Stimulated activated naive CD8-positive, alpha-beta T cell treated with anti-CD3 and anti-CD28 coated beads, Interleukin-15, Interleukin-2, amounts not matched to agents 100 U/mL and 50 U/mL, for 24 hours (primary cell): Measurements from ENCODE around the gene RNPEP.
"Not testable (repeated sequence)": the region's sequence is repeated elsewhere in the genome, so short reads cannot be mapped to it uniquely, and the experiment has no call there.

Source experiments
- ATAC-seq: fragments of 150-1000 bp; cut with Tn5 transposase; one replicate; pipeline ENCODE4 v1.10.0; 2021
- DNase-seq: peaks from one replicate; pipeline ENCODE4 v3.0.0; 2021

RNPEP gene

GRCh38 chr1:202010180-202011015 lies 27.9 kb downstream of the RNPEP start, which contains the start of gene ELF3:
Gene ELF3, plus strand, starts transcription at chr1:202010587. Its CDS starts 550 bp downstream, at chr1:202011137.
- DNase-seq (no peak), ATAC-seq (peak; percentile 23)

- DNase-seq (no peak), ATAC-seq (no peak)
Measured at GRCh38 chr1:202011994-202012393, 29.5 kb downstream of the RNPEP start.

DNA sequence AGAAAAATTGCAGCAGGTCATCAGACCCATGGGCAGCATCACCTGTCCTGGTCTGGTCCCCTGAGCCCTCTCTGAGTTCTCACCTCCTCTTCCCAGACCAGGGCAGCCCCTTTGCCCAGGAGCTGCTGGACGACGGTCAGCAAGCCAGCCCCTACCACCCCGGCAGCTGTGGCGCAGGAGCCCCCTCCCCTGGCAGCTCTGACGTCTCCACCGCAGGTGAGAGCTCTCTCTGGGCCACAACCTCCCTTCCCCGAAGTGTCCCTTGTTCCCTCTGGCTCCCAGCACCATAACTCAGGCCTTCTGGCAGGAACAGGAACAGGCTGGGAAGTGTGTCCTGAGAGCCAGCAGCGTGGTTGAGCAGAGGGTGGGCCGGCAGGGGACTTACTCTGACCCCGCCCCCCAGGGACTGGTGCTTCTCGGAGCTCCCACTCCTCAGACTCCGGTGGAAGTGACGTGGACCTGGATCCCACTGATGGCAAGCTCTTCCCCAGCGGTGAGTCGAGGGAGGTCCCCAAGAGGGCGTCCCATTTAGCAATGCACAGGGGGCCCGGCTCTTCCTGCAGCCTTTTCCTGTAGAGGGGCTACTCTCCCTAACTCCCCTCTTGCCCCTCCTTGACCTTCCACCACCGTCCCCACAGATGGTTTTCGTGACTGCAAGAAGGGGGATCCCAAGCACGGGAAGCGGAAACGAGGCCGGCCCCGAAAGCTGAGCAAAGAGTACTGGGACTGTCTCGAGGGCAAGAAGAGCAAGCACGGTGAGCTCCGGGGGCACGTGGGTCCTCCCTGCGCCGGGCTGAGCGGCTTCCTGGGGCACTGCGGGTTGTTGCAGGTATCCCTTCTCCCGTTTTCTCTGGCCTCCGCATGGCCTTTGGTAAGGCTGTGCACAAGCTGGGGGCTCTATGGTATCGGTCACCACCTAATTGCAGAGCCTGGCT lies 30.4 kb downstream of the RNPEP start:
- ATAC-seq (no peak), DNase-seq (no peak)

- no peak for ATAC-seq
- DNase-seq: no peak
Measured at GRCh38 chr1:202013603-202014002, 31.2 kb downstream of the RNPEP start.

DNA sequence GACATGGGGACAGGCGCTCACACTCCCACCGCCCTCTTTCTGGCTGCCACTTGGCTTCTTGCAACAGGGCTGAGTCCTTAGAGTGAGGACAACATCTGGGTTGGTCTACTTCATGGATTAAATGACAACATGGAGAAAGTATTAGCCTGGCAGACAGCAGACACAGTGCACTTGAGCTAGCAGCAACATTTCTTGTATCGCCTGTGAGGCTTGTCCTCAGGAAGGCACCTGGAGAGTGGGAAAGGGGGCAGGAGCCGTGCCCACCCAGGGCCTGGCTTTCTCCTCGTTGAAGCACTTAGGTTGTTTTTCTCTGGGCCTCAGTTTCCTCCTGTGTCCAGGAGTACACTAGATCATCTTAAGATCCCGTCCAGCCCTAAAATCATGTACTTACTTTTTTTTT lies 31.6 kb downstream of the RNPEP start:
- DNase-seq: no peak

GRCh38 chr1:202014915-202015661 lies 32.6 kb downstream of the RNPEP start:
- ATAC-seq (no peak), DNase-seq (no peak)

More for the DNA sequence above, 31.6 kb downstream of the RNPEP start:
- no peak for ATAC-seq

DNA sequence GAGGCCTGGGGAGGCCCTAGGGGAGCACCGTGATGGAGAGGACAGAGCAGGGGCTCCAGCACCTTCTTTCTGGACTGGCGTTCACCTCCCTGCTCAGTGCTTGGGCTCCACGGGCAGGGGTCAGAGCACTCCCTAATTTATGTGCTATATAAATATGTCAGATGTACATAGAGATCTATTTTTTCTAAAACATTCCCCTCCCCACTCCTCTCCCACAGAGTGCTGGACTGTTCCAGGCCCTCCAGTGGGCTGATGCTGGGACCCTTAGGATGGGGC lies 33.2 kb downstream of the RNPEP start:
- DNase-seq (no peak), ATAC-seq (no peak)

DNA sequence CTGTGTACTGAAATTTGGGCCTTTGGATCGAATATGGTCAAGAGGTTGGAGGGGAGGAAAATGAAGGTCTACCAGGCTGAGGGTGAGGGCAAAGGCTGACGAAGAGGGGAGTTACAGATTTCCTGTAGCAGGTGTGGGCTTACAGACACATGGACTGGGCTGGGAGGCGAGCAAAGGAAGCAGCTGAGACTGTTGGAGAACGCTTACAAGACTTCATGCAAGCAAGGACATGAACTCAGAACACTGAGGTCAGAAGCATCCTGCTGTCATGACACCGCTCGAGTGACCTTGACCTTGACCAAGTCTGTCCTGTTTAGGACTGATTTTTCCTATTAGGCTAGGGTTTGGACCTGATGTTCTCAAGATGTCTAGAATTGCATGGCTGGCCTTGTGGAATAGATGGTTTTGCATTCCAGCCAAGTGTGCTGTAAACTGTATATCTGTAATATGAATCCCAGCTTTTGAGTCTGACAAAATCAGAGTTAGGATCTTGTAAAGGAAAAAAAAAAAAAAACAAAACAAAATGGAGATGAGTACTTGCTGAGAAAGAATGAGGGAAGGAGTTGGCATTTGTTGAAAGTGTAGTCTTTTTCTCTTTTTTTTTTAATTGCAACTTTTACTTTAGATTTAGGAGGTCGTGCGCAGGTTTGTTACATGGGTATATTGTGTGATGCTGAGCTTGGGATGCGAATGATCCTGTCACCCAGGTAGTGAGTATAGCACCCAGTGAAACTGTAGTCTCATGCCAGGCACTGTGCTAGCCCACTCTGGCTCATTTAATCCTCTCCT lies 33.8 kb downstream of the RNPEP start:
- ATAC-seq: no peak
- DNase-seq: no peak

GRCh38 chr1:202016811-202017748 lies 34.6 kb downstream of the RNPEP start:
- no peak for DNase-seq
- ATAC-seq: no peak

DNA sequence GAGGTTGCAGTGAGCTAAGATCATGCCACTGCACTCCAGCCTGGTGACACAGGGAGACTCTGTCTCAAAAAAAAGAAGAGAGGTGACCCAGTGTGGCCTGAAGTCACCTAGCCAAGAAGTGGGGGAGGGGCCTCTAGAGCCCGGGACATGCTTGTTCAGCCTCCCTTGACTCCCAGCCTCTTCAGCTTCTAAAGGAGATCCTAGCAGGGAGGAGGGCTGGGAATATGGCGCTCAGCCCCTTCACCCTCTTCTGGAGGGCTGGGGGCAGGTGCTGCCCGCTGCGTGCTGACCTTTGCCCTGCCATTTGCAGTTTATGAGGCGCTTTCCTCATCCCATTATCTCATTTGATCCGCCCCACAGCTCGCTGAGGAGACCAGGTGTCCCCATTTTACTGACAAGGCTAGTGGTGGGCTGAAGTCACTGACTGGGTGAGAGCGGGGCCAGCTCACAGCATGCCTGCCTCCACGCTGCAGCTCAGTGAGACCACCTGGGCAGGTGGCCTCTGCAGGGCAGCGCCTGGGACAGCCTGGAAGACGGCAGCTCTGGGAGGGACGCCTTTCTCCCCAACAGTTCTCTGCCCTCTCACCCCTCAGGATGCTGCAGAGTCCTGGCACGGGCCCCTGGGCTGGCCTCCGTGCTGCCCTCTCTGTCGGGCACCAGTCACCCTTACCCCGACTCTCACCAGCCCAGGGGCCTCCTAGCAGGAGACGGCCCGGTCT lies 35.5 kb downstream of the RNPEP start:
- DNase-seq (no peak), ATAC-seq (no peak)

DNA sequence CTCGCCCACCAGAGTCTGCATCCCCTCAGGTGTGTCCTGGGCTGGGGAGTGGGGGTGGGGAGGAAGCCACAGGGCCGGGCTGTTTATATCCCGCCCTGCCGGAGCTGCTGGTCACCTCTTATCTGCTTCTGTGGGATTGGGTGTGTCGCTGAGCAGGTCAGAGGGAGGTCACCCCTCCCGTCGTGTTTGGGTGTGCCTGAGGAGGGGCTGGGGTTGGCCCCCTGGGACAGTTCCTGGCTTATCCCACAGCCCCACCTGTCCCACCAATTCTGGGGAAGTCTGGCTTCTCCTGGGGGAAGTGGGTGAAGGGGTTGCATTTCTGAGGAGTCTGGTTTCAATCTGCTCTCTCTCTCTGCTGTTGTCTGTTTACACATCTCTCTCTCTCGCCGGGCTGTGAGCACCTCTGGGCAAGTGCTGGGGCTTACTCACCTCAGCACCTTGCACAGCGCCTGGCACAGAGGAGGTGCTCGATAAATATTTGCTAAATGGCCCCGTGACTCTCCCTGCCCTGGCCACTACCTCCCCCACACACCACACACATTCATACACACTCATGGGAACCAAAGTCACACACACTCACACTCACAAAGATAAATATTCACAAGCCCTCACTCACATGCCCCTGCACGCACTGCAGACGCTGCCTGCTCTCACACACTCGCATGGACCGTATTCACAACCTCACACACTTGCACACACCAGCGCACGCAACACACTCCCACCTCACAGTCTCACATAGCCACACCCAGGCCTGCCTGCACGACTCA lies 36.2 kb downstream of the RNPEP start:
- ATAC-seq: no peak
- no peak for DNase-seq

GRCh38 chr1:202019235-202019558 lies 36.7 kb downstream of the RNPEP start:
- not testable (repeated sequence) for ATAC-seq, DNase-seq

- DNase-seq: no peak
- ATAC-seq: no peak
Measured at GRCh38 chr1:202023001-202023433, 40.6 kb downstream of the RNPEP start.

- ATAC-seq: no peak
Measured at GRCh38 chr1:202029171-202029665, 46.8 kb downstream of the RNPEP start.

DNA sequence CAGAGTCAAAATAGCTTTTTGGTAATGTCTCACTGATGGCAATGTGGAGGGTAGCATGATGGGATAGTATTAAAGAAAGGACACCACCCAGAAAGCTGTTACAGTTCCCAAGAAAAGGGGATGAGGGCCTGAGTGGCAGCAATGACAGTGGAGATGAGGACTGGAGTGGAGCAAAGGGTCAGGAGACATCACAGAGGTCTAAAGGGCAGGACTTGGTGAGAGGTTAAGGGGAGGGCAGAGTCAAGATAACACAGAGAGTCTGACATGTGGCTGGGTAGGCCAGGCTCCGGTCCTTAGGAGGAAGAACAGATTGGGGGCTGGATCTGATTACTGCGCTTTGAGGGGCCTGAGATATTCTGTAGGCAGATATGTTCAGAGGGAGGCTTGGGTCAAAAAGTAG lies 47.3 kb downstream of the RNPEP start:
- no peak for ATAC-seq
- no peak for DNase-seq

More at GRCh38 chr1:202029171-202029665, 46.8 kb downstream of the RNPEP start:
- DNase-seq: no peak

DNA sequence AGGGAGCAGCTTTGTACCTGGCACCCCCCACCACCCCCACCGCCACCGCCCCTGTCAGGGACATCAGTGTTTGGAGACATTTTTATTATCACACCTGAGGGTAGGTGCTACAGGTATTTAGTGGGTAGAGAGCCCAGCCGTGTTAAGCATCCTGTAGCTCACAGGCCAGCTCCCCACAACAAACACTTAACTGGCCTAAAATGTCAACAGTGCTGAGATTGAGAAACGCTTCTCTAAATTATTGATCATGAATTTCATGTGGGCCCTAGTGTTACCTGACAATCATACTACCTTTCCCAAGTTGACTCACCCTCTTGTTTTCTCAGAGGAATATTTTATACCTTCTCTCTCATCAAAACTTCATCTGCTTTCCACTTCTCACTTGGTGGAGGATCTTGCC lies 49.3 kb downstream of the RNPEP start:
- ATAC-seq (no peak), DNase-seq (no peak)

DNA sequence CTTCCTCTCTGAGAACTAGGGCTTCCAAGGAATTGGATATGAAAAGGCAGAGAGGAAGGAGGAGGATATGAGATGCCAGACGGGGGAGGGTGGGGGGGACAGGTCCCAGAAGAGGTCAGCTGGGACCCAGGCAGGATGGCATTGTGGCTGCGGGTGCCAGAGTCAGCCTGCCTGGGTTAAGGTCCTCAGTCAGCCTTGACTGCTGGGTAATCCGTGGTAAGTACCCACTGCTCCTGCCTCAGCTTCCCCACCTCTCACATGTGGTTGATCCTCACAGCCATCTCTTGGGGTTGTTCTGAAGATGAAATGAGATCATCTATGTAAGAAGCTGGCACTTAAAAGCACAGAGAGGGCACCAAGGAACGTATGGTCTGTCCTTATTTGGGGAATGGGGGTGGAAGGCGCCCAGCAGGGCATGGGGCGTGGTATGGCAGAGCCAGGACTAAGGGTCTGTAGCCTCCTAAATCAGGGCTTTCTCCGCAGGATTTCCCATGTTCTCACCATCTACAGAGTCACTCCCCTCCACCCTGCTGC lies 51.8 kb downstream of the RNPEP start:
- ATAC-seq: no peak

GRCh38 chr1:202034683-202035462 lies 52.4 kb downstream of the RNPEP start:
- ATAC-seq (no peak), DNase-seq (no peak)

More for the DNA sequence above, 51.8 kb downstream of the RNPEP start:
- DNase-seq: no peak
